Measurements from ENCODE around the gene ACTN4. TPM values are rescaled to one million over a fixed set of nuclear protein-coding genes. Genes with fewer than 3 reads are reported as not detected.

ACTN4 gene
- total and polyA plus RNA-seq, 10 of the 15 experiments (the other 5 are each of a cell fraction or from before 2014, with no cell fraction given), result 2.4 to 293 (median 72.5) TPM

GRCh38 chr19:38654628-38655055 is 7.2 kb downstream of the ACTN4 start:
- H3K27ac ChIP-seq (ENCODE audit: control insufficient read depth, insufficient read depth), result peak overlapping the region; percentile 51
- peak overlapping the region; percentile 49 for H3K4me2 ChIP-seq (ENCODE audit: control insufficient read depth, insufficient read depth)

More at GRCh38 chr19:38654628-38655055, 7.2 kb downstream of the ACTN4 start:
- H3K79me2 ChIP-seq (ENCODE audit: control insufficient read depth, insufficient read depth, low read length), result peaks cover 94% of the 10 kb centered on the region
- in situ Hi-C loops (cut with MboI) (no loop called here), intact Hi-C loops (cut with micrococcal nuclease; ENCODE audit: unreplicated experiment) (no loop called here)
- ATAC-seq (no peak), DNase-seq (ENCODE audit: low read depth, low spot score) (no peak), FAIRE-seq (no peak)
- peaks cover 0 to 5% of the 10 kb centered on the region in 2 experiments; a peak in 1 of 4 replicates for H3K36me3 ChIP-seq (ENCODE audit: control insufficient read depth in 2 of 2, insufficient read depth in 2 of 2, low read length in 1 of 2)
- POLR2A ChIA-PET, result no interaction called here
- H3K9me3 ChIP-seq (replicated peaks; ENCODE audit: control insufficient read depth, insufficient read depth, low read length), result no peaks in the 10 kb centered on the region
- no peak for TF ChIP-seq ZZZ3 (IDR thresholded peaks at IDR 0.05; ENCODE audit: control insufficient read depth, insufficient read length, low read depth)
- no peak for TF ChIP-seq MEF2B (IDR thresholded peaks at IDR 0.05; ENCODE audit: partially characterized antibody, poor library complexity, severe bottlenecking)
- no peak for TF ChIP-seq CUX1 (IDR thresholded peaks at IDR 0.05; ENCODE audit: insufficient replicate concordance, low read depth, low read length)
- no peak for TF ChIP-seq IKZF2 (IDR thresholded peaks at IDR 0.05)
- TF ChIP-seq KAT2A (conservative IDR thresholded peaks at IDR 0.05; ENCODE audit: control insufficient read depth, low read depth, low read length), result no peak
- no peak for TF ChIP-seq IKZF1 (conservative IDR thresholded peaks at IDR 0.05)
- SMC1A ChIA-PET (ENCODE audit: uncharacterized antibody, unreplicated experiment), result interaction anchor here (1.0 kb wide), 1 partner anchor 14 kb away, joined by 3 read pairs; no protein-coding TSS in a partner anchor
- H3K4me3 ChIP-seq, result peak overlapping the region; percentile 15; the same call in 1 of the 2 replicates
- CTCF ChIA-PET, result interaction anchor here (1.6 kb wide), 1 partner anchor 18 kb away, joined by 7 read pairs; no protein-coding TSS in a partner anchor
- H3K27me3 ChIP-seq (replicated peaks in 1 of 2; ENCODE audit: control insufficient read depth in 2 of 2, insufficient read depth in 2 of 2, low read length in 1 of 2), result no peaks in the 10 kb centered on the region
- peaks cover 39% of the 10 kb centered on the region for H3K4me1 ChIP-seq (ENCODE audit: control insufficient read depth, insufficient read depth, low read length)
- BruUV-seq (replicated peaks), result no TSS peak
- H3K9ac ChIP-seq (ENCODE audit: control insufficient read depth, insufficient read depth, low read length), result no peak overlapping the region; the same call in 1 of the 2 replicates
- H2AFZ ChIP-seq (ENCODE audit: control insufficient read depth, low read depth, low read length), result no peak overlapping the region
- WGBS (ENCODE audit: insufficient coverage, insufficient replicate concordance, low lambda C conversion rate, missing lambda C conversion rate), result 46% methylated on average over 6 of the region's 6 CpGs
- RAD21 ChIA-PET (ENCODE audit: unreplicated experiment), result no interaction called here
- H4K20me1 ChIP-seq (ENCODE audit: control insufficient read depth, insufficient read depth), result no peaks in the 10 kb centered on the region; the same call in 1 of the 2 replicates

Data from GM12878 (cell line).